Large intestine (tissue), 12 donors: Measurements from ENCODE around the gene GBP5. TPM values are rescaled to one million over a fixed set of nuclear protein-coding genes. Genes with fewer than 3 reads are reported as not detected.
"Not testable (repeated sequence)": the region's sequence is repeated elsewhere in the genome, so short reads cannot be mapped to it uniquely, and the experiment has no call there.

Experiments used
- DNase-seq, 2 donors: peaks; one replicate each; pipeline versions ENCODE4 v3.0.0 to v3.0.0-alpha.2; 2013
- H3K27ac ChIP-seq: one replicate; pipeline ENCODE4 v1.5.1; 2013; ENCODE audit warnings: low read length
- H3K27me3 ChIP-seq: 2 replicates; pipeline ENCODE4 v1.6.1; 2013; ENCODE audit warnings: low read length; ENCODE audit not compliant: control insufficient read depth, insufficient read depth
- H3K36me3 ChIP-seq: 2 replicates; pipeline ENCODE4 v1.6.1; 2013; ENCODE audit warnings: low read length; ENCODE audit not compliant: control insufficient read depth, insufficient read depth
- H3K4me1 ChIP-seq: one replicate; pipeline ENCODE4 v1.6.1; 2013; ENCODE audit warnings: low read length; ENCODE audit not compliant: control insufficient read depth, insufficient read depth
- H3K4me3 ChIP-seq: one replicate; pipeline ENCODE4 v1.5.1; 2013; ENCODE audit warnings: low read length
- H3K9me3 ChIP-seq: one replicate; pipeline ENCODE4 v1.6.1; 2013; ENCODE audit warnings: mild to moderate bottlenecking, low read depth, low read length, moderate library complexity; ENCODE audit not compliant: control insufficient read depth
- WGBS: methylation state at CpG from one replicate; pipeline ENCODE4 v1.1.5; 2013; ENCODE audit warnings: low lambda C conversion rate; ENCODE audit not compliant: insufficient coverage; 5-methylcytosine and 5-hydroxymethylcytosine counted together
- long read RNA-seq, 11 donors: transcript quantifications; one replicate each; lab custom pipeline, GENCODE V29; 2026
- polyA plus RNA-seq: library from polyadenylated mRNA; unstranded; fragments of 120-200 nt; gene quantifications from one replicate; pipeline ENCODE4 v1.2.1, GENCODE V29; 2013

Gene GBP5
- 1.7 TPM for polyA plus RNA-seq
- long read RNA-seq, donor 1: 0 reads
- long read RNA-seq, donor 2: 0 reads
- long read RNA-seq, donor 3: 0 reads
- long read RNA-seq, donor 4: 0 reads
- long read RNA-seq, donor 5: 0 reads
- long read RNA-seq, donor 6: 0 reads
- long read RNA-seq, donor 7: 0 reads
- long read RNA-seq, donor 8: 0 reads
- long read RNA-seq, donor 9: 0 reads
- long read RNA-seq, donor 10: 0 reads
- long read RNA-seq, donor 11: 0 reads

GRCh38 chr1:89272269-89273041 lies at the start of gene GBP5:
GBP5 (minus strand) TSS chr1:89272860; CDS start chr1:89269555, 3,305 bp downstream.
- not testable (repeated sequence) for H3K27me3 ChIP-seq, H3K9me3 ChIP-seq, H3K36me3 ChIP-seq, H3K4me1 ChIP-seq, H3K4me3 ChIP-seq, DNase-seq, H3K27ac ChIP-seq
- WGBS: 82% methylated on average over 2 of the region's 16 CpGs

GRCh38 chr1:89322402-89322801 lies 49.7 kb upstream of the GBP5 start:
- Histone ChIP-seq H3K36me3 (no peaks in the 10 kb centered on the region), H3K27me3 (no peaks in the 10 kb centered on the region), H3K4me3 (no peak overlapping the region), H3K27ac (no peak overlapping the region), H3K4me1 (no peaks in the 10 kb centered on the region), H3K9me3 (no peaks in the 10 kb centered on the region)
- no CpG with 5 or more reads among the region's 1 CpG for WGBS
- no peak for DNase-seq

GRCh38 chr1:89312572-89312971 lies 39.9 kb upstream of the GBP5 start:
- H3K9me3 ChIP-seq: no peaks in the 10 kb centered on the region
- no peak overlapping the region for H3K27ac ChIP-seq
- H3K36me3 ChIP-seq: no peaks in the 10 kb centered on the region
- no peaks in the 10 kb centered on the region for H3K27me3 ChIP-seq
- H3K4me3 ChIP-seq: no peak overlapping the region
- peaks cover 4% of the 10 kb centered on the region for H3K4me1 ChIP-seq
- DNase-seq: no peak

- no peaks in the 10 kb centered on the region for H3K36me3 ChIP-seq
- no CpG with 5 or more reads among the region's 4 CpGs for WGBS
- peaks cover 4% of the 10 kb centered on the region for H3K4me1 ChIP-seq
- H3K4me3 ChIP-seq: no peak overlapping the region
- no peaks in the 10 kb centered on the region for H3K9me3 ChIP-seq
- no peak overlapping the region for H3K27ac ChIP-seq
- DNase-seq: no peak
- H3K27me3 ChIP-seq: no peaks in the 10 kb centered on the region
Measured at GRCh38 chr1:89311757-89312156, 39.1 kb upstream of the GBP5 start.

GRCh38 chr1:89310976-89311375 lies 38.3 kb upstream of the GBP5 start:
- Histone ChIP-seq H3K4me1 (peaks cover 4% of the 10 kb centered on the region), H3K9me3 (no peaks in the 10 kb centered on the region), H3K27ac (no peak overlapping the region), H3K4me3 (no peak overlapping the region), H3K27me3 (no peaks in the 10 kb centered on the region), H3K36me3 (no peaks in the 10 kb centered on the region)
- peak in 1 of 2 donors; percentile 17 for DNase-seq

- Histone ChIP-seq H3K9me3 (no peaks in the 10 kb centered on the region), H3K4me3 (no peak overlapping the region), H3K36me3 (no peaks in the 10 kb centered on the region), H3K27me3 (no peaks in the 10 kb centered on the region), H3K27ac (peak overlapping the region; percentile 33), H3K4me1 (peaks cover 4% of the 10 kb centered on the region)
- peak; percentile 14 to 40 for DNase-seq
- no CpG with 5 or more reads among the region's 1 CpG for WGBS
Measured at GRCh38 chr1:89310505-89310904, 37.8 kb upstream of the GBP5 start.

- Histone ChIP-seq H3K9me3 (no peaks in the 10 kb centered on the region), H3K4me3 (no peak overlapping the region), H3K36me3 (no peaks in the 10 kb centered on the region), H3K27me3 (no peaks in the 10 kb centered on the region), H3K4me1 (peaks cover 4% of the 10 kb centered on the region), H3K27ac (no peak overlapping the region)
- DNase-seq: no peak
- WGBS: no CpG with 5 or more reads among the region's 1 CpG
Measured at GRCh38 chr1:89309828-89310227, 37.2 kb upstream of the GBP5 start.

- no peaks in the 10 kb centered on the region for H3K36me3 ChIP-seq
- no peak overlapping the region for H3K4me3 ChIP-seq
- peaks cover 4% of the 10 kb centered on the region for H3K4me1 ChIP-seq
- peaks cover 6% of the 10 kb centered on the region for H3K9me3 ChIP-seq
- no peaks in the 10 kb centered on the region for H3K27me3 ChIP-seq
- no CpG with 5 or more reads among the region's 2 CpGs for WGBS
- H3K27ac ChIP-seq: no peak overlapping the region
- no peak for DNase-seq
Measured at GRCh38 chr1:89306273-89306672, 33.6 kb upstream of the GBP5 start.

GRCh38 chr1:89305493-89305892 lies 32.8 kb upstream of the GBP5 start:
- DNase-seq: no peak
- no peak overlapping the region for H3K4me3 ChIP-seq
- H3K27me3 ChIP-seq: no peaks in the 10 kb centered on the region
- WGBS: 100% methylated on average over 1 of the region's 2 CpGs
- no peaks in the 10 kb centered on the region for H3K4me1 ChIP-seq
- no peaks in the 10 kb centered on the region for H3K36me3 ChIP-seq
- H3K9me3 ChIP-seq: peaks cover 6% of the 10 kb centered on the region
- H3K27ac ChIP-seq: no peak overlapping the region

- no peak for DNase-seq
- Histone ChIP-seq H3K4me1 (no peaks in the 10 kb centered on the region), H3K27me3 (no peaks in the 10 kb centered on the region), H3K9me3 (peaks cover 6% of the 10 kb centered on the region), H3K27ac (no peak overlapping the region), H3K36me3 (no peaks in the 10 kb centered on the region), H3K4me3 (no peak overlapping the region)
- WGBS: no CpG with 5 or more reads among the region's 2 CpGs
Measured at GRCh38 chr1:89304572-89305230, 32.0 kb upstream of the GBP5 start.
